ENCODE results near the gene TBC1D10A.

GRCh38 chr22:30351226-30351625 is 24.5 kb upstream of the TBC1D10A start:
- TF ChIP-seq CTCF (IDR thresholded peaks at IDR 0.05): no peak
- TF ChIP-seq EP300 (IDR thresholded peaks at IDR 0.05): no peak
- TF ChIP-seq POLR2A (IDR thresholded peaks at IDR 0.05): no peak
- TF ChIP-seq POLR2AphosphoS5 (IDR thresholded peaks at IDR 0.05): no peak
